Vagina (tissue), 2 donors: ENCODE measurements around the gene CIAO3.

Source experiments
- POLR2A ChIP-seq, 2 donors: fragments of 450-650 bp; IDR thresholded peaks; one replicate each; pipeline ENCODE4 v1.6.1; 2017; ENCODE audit warnings: antibody characterized with exemption in 2 of 2, mild to moderate bottlenecking in 2 of 2, moderate library complexity in 2 of 2
- TF ChIP-seq, protein P1 (sequence below), 3 experiments: fragments of 450-650 bp in 2 of 3; fragments of 200-600 bp in 1 of 3; sonication (generic) in 1 of 3; IDR thresholded peaks; one replicate each; pipeline ENCODE4 v1.5.1; 2017 to 2019; ENCODE audit warnings: antibody characterized with exemption in 3 of 3, mild to moderate bottlenecking in 2 of 3, moderate library complexity in 2 of 3

DNA sequence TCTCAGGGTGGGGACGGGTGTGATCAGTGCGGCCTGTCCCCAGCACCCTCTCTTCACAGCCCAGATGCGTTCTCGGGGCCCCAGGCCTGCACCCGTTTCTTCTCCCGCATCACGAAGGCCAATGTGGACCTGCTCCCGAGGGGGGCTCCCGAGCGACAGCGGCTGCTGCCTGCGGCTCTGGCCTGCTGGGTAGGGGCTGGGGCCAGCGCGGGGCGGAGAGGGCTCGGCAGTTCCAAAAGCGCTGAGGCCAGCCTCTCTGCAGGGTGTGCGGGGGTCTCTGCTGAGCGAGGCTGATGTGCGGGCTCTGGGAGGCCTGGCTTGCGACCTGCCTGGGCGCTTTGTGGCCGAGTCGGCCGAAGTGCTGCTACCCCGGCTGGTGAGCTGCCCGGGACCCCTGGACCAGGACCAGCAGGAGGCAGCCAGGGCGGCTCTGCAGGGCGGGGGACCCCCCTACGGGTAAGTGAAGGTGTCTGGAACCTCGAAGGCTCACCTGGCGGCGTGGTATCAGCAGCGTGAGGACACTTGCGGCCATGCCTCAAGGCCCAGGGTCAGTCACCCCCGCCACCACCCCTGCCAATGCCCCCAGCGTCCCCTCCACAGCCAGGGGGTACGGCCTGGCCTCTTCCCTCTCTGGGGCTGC is 24.2 kb upstream of the CIAO3 start:
- TF ChIP-seq, protein P1, sequence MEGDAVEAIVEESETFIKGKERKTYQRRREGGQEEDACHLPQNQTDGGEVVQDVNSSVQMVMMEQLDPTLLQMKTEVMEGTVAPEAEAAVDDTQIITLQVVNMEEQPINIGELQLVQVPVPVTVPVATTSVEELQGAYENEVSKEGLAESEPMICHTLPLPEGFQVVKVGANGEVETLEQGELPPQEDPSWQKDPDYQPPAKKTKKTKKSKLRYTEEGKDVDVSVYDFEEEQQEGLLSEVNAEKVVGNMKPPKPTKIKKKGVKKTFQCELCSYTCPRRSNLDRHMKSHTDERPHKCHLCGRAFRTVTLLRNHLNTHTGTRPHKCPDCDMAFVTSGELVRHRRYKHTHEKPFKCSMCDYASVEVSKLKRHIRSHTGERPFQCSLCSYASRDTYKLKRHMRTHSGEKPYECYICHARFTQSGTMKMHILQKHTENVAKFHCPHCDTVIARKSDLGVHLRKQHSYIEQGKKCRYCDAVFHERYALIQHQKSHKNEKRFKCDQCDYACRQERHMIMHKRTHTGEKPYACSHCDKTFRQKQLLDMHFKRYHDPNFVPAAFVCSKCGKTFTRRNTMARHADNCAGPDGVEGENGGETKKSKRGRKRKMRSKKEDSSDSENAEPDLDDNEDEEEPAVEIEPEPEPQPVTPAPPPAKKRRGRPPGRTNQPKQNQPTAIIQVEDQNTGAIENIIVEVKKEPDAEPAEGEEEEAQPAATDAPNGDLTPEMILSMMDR (IDR thresholded peaks at IDR 0.05): no peak
- no peak for TF ChIP-seq POLR2A (IDR thresholded peaks at IDR 0.05)
